OCI-LY7 (cell line): ENCODE results near the gene DSE.

Source experiments
- CTCF ChIP-seq: fragments of 200-600 bp; sonication (generic); conservative IDR thresholded peaks from 2 replicates; pipeline ENCODE4 v1.5.1; 2014; ENCODE audit warnings: mild to moderate bottlenecking, antibody characterized with exemption, low read length, moderate library complexity, mixed read lengths
- EZH2phosphoT487 ChIP-seq: fragments of 200-600 bp; sonication (generic); IDR thresholded peaks from 2 replicates; pipeline ENCODE4 v1.6.1; 2018; ENCODE audit warnings: low read depth, borderline replicate concordance, mild to moderate bottlenecking, mixed run types, antibody characterized with exemption, low read length, moderate library complexity, mixed read lengths

DNA sequence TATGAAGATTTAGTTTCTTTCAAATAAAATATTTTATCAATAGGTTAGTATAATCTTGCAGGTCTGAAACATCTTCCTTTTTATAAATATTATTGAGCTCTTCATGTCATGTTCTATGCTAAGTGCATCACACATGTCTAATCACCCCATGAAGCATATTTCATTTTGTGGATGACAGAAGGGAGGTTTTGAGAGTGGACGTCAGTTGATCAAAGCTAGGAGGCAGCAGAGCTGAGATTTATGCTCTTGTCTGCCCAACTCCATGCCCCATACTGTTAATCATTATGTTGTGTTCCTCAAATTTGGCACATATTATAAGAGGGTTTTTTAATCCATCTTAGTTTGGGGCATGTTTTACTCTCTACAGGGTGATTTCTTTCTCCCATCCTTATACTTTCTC is 22.7 kb downstream of the DSE start:
- peak; percentile 62 for TF ChIP-seq CTCF
- TF ChIP-seq EZH2phosphoT487: no peak
